22Rv1 (cell line): ENCODE results near the gene GOLM1.

ENCODE experiments used
- H3K27ac ChIP-seq: fragments of 450-650 bp; 2 replicates; pipeline ENCODE4 v1.5.1; 2017
- CTCF ChIP-seq: fragments of 450-650 bp; IDR thresholded peaks from 2 replicates; pipeline ENCODE4 v1.5.1; 2017; ENCODE audit warnings: mild to moderate bottlenecking
- ZFX ChIP-seq: fragments of 450-650 bp; IDR thresholded peaks from 2 replicates; pipeline ENCODE4 v1.6.1; 2017; ENCODE audit warnings: antibody characterized with exemption, borderline replicate concordance

Gene GOLM1

GRCh38 chr9:86043586-86043985 is 55.8 kb downstream of the GOLM1 start:
- TF ChIP-seq ZFX (no peak), CTCF (no peak)

GRCh38 chr9:86042199-86042978 is 57.0 kb downstream of the GOLM1 start:
- H3K27ac ChIP-seq = no peak overlapping the region
- no peak for TF ChIP-seq ZFX
- TF ChIP-seq CTCF = no peak

More at GRCh38 chr9:86043586-86043985, 55.8 kb downstream of the GOLM1 start:
- no peak overlapping the region for H3K27ac ChIP-seq

DNA sequence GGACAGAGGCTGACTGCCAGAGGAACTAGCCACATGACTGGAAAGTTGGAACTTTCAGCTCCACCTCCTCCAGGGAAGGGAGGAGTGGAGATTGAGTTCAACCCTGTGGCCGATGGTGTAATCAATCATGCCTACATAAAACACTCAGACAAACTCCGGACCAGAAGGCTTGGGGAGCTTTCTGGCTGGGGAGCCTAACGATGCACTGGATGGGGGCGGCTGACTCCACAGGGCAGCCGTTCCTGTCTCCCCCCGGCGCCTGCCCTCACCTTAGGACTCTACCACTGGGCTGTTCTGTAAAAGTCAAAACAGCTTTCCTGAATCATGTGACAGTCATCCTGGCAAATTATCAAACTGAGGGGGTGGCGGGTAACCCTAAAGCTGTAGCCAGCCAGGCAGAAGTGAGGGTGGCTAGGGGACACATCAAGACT is 58.0 kb downstream of the GOLM1 start:
- H3K27ac ChIP-seq = no peak overlapping the region
- no peak for TF ChIP-seq CTCF
- TF ChIP-seq ZFX = no peak

DNA sequence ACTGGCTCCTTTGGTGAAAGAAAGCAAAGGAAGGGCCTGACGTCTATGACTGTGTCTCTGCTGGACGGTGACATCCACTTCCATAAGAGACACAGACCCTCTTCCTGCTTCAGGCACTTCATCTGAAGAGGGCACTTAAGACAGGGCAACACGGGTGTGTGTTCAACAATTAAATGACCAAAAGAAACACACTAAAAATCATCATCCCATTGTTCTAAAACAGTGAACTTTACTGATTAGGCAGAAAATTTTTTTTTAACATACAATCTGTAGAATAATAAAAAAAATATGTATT is 58.5 kb downstream of the GOLM1 start:
- TF ChIP-seq CTCF = no peak
- no peak for TF ChIP-seq ZFX
- H3K27ac ChIP-seq = no peak overlapping the region

GRCh38 chr9:86039991-86040860 is 59.1 kb downstream of the GOLM1 start:
- no peak overlapping the region for H3K27ac ChIP-seq
- TF ChIP-seq ZFX (no peak), CTCF (no peak)

DNA sequence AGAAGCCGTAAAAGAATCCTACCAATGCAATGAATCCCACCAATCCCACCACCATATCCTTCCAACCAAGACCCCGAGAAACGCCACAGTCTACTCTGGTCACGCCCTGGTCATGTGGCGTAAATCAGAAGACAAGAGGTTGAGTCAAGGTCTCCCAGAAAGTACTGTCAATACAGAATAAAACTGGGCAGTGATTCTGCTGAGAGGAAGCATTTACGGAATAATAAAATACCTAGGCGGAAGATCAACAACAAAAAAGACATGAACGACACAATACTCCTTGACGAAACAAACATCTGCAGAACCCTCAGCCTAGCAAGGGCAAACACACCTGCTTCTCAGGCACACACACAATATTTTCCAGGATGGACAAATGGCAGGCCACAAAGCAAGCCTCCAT is 62.8 kb downstream of the GOLM1 start:
- no peak for TF ChIP-seq ZFX
- no peak for TF ChIP-seq CTCF
- H3K27ac ChIP-seq = no peak overlapping the region
